ENCODE results near the gene CCNF. TPM values are rescaled to one million over a fixed set of nuclear protein-coding genes. Genes with fewer than 3 reads are reported as not detected.

The CCNF gene
- total and polyA plus RNA-seq, 9 of the 15 experiments (the other 6 are each of a cell fraction or from before 2014, with no cell fraction given): 4.1 to 70.1 (median 29.5) TPM

GRCh38 chr16:2507052-2507659, 77.9 kb downstream of the CCNF start:
- Histone ChIP-seq H4K20me1 (replicated peaks; ENCODE audit: control insufficient read depth, insufficient read depth, low read length) (peaks cover 3% of the 10 kb centered on the region; the same call in 1 of the 2 replicates), H3K27ac (ENCODE audit: extremely low read depth, low read depth, low read length) (no peak overlapping the region), H3K4me2 (ENCODE audit: insufficient read depth, low read length) (no peak overlapping the region), H2AFZ (ENCODE audit: low read depth, low read length) (no peak overlapping the region), H3K27me3 (ENCODE audit: control insufficient read depth in 2 of 2, insufficient read depth in 2 of 2, low read length in 2 of 2) (no peaks in the 10 kb centered on the region), H3K4me3 (no peak overlapping the region), H3K9ac (ENCODE audit: insufficient read depth in 1 of 2, low read depth in 2 of 2, low read length in 2 of 2) (peak overlapping the region in 1 of 2 experiments; percentile 66; a peak in 1 of 4 replicates), H3K9me1 (ENCODE audit: control insufficient read depth, insufficient read depth, low read length) (no peaks in the 10 kb centered on the region), H3K9me3 (replicated peaks; ENCODE audit: control insufficient read depth, insufficient read depth, low read depth, low read length) (no peaks in the 10 kb centered on the region), H3K36me3 (ENCODE audit: control insufficient read depth, insufficient read depth, low read length) (peaks cover 16% of the 10 kb centered on the region; the same call in 1 of the 3 replicates), H3K4me1 (replicated peaks in 1 of 2; ENCODE audit: control insufficient read depth in 2 of 2, insufficient read depth in 2 of 2, low read length in 2 of 2) (peaks cover 21 to 56% of the 10 kb centered on the region in 2 experiments), H3K79me2 (ENCODE audit: control insufficient read depth, insufficient read depth, low read length) (no peaks in the 10 kb centered on the region; the same call in 2 of the 3 replicates)
- 81% methylated on average over 14 of the region's 14 CpGs for WGBS (ENCODE audit: insufficient coverage, low coverage, missing lambda C conversion rate)
- ChIA-PET POLR2A (interaction anchor here (0.6 kb wide), 1 partner anchor 1394 kb away, joined by 3 read pairs; no protein-coding TSS in a partner anchor), CTCF (ENCODE audit: low intra/inter-chr PET ratio) (interaction anchor here (0.6 kb wide), 1 partner anchor 900 kb away, joined by 3 read pairs; no protein-coding TSS in a partner anchor)
- intact Hi-C loops (cut with micrococcal nuclease) (loop anchor here (10.0 kb wide), 1 partner anchor 162 kb away; the partner anchor contains the start of gene ABCA3), in situ Hi-C loops (cut with MboI) (no loop called here)
- no peak for TF ChIP-seq ATF2 (CRISPR knock-in tag; IDR thresholded peaks at IDR 0.05)
- no peak; the same call in 2 of the 3 replicates for ATAC-seq
- DNase-seq (ENCODE audit: extremely low read depth in 1 of 4, low spot score in 3 of 4): no peak
- FAIRE-seq: no peak
- BruUV-seq (replicated peaks): no TSS peak

GRCh38 chr16:2507665-2508064, 78.4 kb downstream of the CCNF start:
- intact Hi-C loops (cut with micrococcal nuclease): loop anchor here (10.0 kb wide), 1 partner anchor 163 kb away; the partner anchor contains the start of gene ABCA3
- FAIRE-seq: no peak
- CTCF ChIA-PET (ENCODE audit: low intra/inter-chr PET ratio): no interaction called here

More at GRCh38 chr16:2507665-2508064, 78.4 kb downstream of the CCNF start:
- H3K4me1 ChIP-seq (replicated peaks in 1 of 2; ENCODE audit: control insufficient read depth in 2 of 2, insufficient read depth in 2 of 2, low read length in 2 of 2): peaks cover 26 to 56% of the 10 kb centered on the region in 2 experiments
- H3K9me3 ChIP-seq (replicated peaks; ENCODE audit: control insufficient read depth, insufficient read depth, low read depth, low read length): no peaks in the 10 kb centered on the region
- POLR2A ChIA-PET: interaction anchor here (0.6 kb wide), 1 partner anchor 1394 kb away, joined by 3 read pairs; no protein-coding TSS in a partner anchor
- peaks cover 11% of the 10 kb centered on the region; the same call in 1 of the 3 replicates for H3K36me3 ChIP-seq (ENCODE audit: control insufficient read depth, insufficient read depth, low read length)
- no peaks in the 10 kb centered on the region for H3K27me3 ChIP-seq (ENCODE audit: control insufficient read depth in 2 of 2, insufficient read depth in 2 of 2, low read length in 2 of 2)
- in situ Hi-C loops (cut with MboI): no loop called here
- H3K27ac ChIP-seq (ENCODE audit: extremely low read depth, low read depth, low read length): no peak overlapping the region
- no peak overlapping the region for H3K4me2 ChIP-seq (ENCODE audit: insufficient read depth, low read length)
- TF ChIP-seq ZNF324 (CRISPR knock-in tag; IDR thresholded peaks at IDR 0.05) (no peak), ETS2 (tag; IDR thresholded peaks at IDR 0.05; ENCODE audit: borderline replicate concordance, poor library complexity, severe bottlenecking) (no peak), ZNF384 (IDR thresholded peaks at IDR 0.05; ENCODE audit: low read depth, low read length) (no peak), NFXL1 (CRISPR knock-in tag; IDR thresholded peaks at IDR 0.05) (no peak)
- H3K9ac ChIP-seq (ENCODE audit: insufficient read depth in 1 of 2, low read depth in 2 of 2, low read length in 2 of 2): peak overlapping the region in 1 of 2 experiments; percentile 66; a peak in 1 of 4 replicates
- no peaks in the 10 kb centered on the region; the same call in 2 of the 3 replicates for H3K79me2 ChIP-seq (ENCODE audit: control insufficient read depth, insufficient read depth, low read length)
- H3K9me1 ChIP-seq (ENCODE audit: control insufficient read depth, insufficient read depth, low read length): no peaks in the 10 kb centered on the region
- DNase-seq (ENCODE audit: extremely low read depth in 1 of 4, low spot score in 3 of 4) (no peak), ATAC-seq (no peak)
- no TSS peak for BruUV-seq (replicated peaks)
- WGBS (ENCODE audit: insufficient coverage, low coverage, missing lambda C conversion rate): 92% methylated on average over 10 of the region's 11 CpGs
- H3K4me3 ChIP-seq: no peak overlapping the region
- H4K20me1 ChIP-seq (replicated peaks; ENCODE audit: control insufficient read depth, insufficient read depth, low read length): 0 out of 2 replicates have a peak, but pooled peaks cover 3% of the 10 kb centered on the region
- no peak overlapping the region for H2AFZ ChIP-seq (ENCODE audit: low read depth, low read length)

Data from K562 (cell line).